Testis (tissue), 3 donors: ENCODE results near the gene C1RL. TPM values are rescaled to one million over a fixed set of nuclear protein-coding genes. Genes with fewer than 3 reads are reported as not detected.
"Not testable (repeated sequence)": the region's sequence is repeated elsewhere in the genome, so short reads cannot be mapped to it uniquely, and the experiment has no call there.

ENCODE experiments used
- DNase-seq: peaks from one replicate; pipeline ENCODE4 v3.0.0-alpha.2; 2019
- H3K27ac ChIP-seq, 2 donors: fragments of 200-600 bp; sonication (generic); one replicate each; pipeline ENCODE4 v1.5.1; 2019
- H3K27me3 ChIP-seq: fragments of 200-600 bp; sonication (generic); one replicate; pipeline ENCODE4 v1.5.1; 2019
- H3K36me3 ChIP-seq: fragments of 200-600 bp; sonication (generic); one replicate; pipeline ENCODE4 v1.5.1; 2017; ENCODE audit warnings: low read depth; ENCODE audit errors: missing control alignments
- H3K4me1 ChIP-seq: fragments of 200-600 bp; sonication (generic); one replicate; pipeline ENCODE4 v1.5.1; 2019
- H3K4me3 ChIP-seq, 2 donors: fragments of 200-600 bp; sonication (generic); one replicate each; pipeline ENCODE4 v1.5.1; 2017 to 2019
- H3K9me3 ChIP-seq: fragments of 200-600 bp; sonication (generic); one replicate; pipeline ENCODE4 v1.5.1; 2017
- CTCF ChIP-seq, 3 experiments: fragments of 450-650 bp in 2 of 3; fragments of 200-600 bp in 1 of 3; sonication (generic) in 1 of 3; IDR thresholded peaks; one replicate each; pipeline ENCODE4 v1.5.1; 2016 to 2019; ENCODE audit warnings: antibody characterized with exemption in 3 of 3, mild to moderate bottlenecking in 2 of 3, moderate library complexity in 1 of 3
- POLR2A ChIP-seq: fragments of 450-650 bp; IDR thresholded peaks from one replicate; pipeline ENCODE4 v1.6.1; 2017; ENCODE audit warnings: antibody characterized with exemption, mild to moderate bottlenecking, moderate library complexity
- WGBS, 2 donors: methylation state at CpG; one replicate each; pipeline ENCODE4 v1.1.5; 2018; 5-methylcytosine and 5-hydroxymethylcytosine counted together
- intact Hi-C: fragments of 100-400 bp; cut with DNase I; formaldehyde crosslinking; loops from one replicate; pipeline ENCODE4 v1.15.1; 2023; ENCODE audit warnings: low total_unique reads
- polyA plus RNA-seq: library from polyadenylated mRNA; stranded (reverse); fragments of 350-450 nt; fragmentation: Illumina TruSeq; extraction: RNeasy Lipid Tissue Mini Kit (QIAGEN cat#74804); gene quantifications from one replicate; pipeline ENCODE4 v1.2.3, GENCODE V29; 2014; ENCODE audit warnings: low read depth, low replicate concordance; ENCODE audit not compliant: insufficient read depth
- total RNA-seq, 2 donors: library from RNA; depleted of rRNA; stranded (reverse); fragments of >200 nt; gene quantifications; one replicate each; pipeline ENCODE4 v1.2.3, GENCODE V29; 2016

C1RL gene
- total and polyA plus RNA-seq, 3 donors from 2014 or later = 19.8 to 31.8 (median 23.9) TPM

GRCh38 chr12:7058850-7059395 is 50.1 kb downstream of the C1RL start:
- H3K27ac ChIP-seq = no peak overlapping the region
- TF ChIP-seq POLR2A (no peak), CTCF (IDR thresholded peaks at IDR 0.05) (no peak)
- DNase-seq = no peak

GRCh38 chr12:7058163-7058845 is 50.7 kb downstream of the C1RL start:
- Histone ChIP-seq H3K36me3 (no peaks in the 10 kb centered on the region), H3K27ac (no peak overlapping the region), H3K4me1 (peaks cover 11% of the 10 kb centered on the region), H3K9me3 (no peaks in the 10 kb centered on the region), H3K27me3 (no peaks in the 10 kb centered on the region), H3K4me3 (no peak overlapping the region)
- no peak for DNase-seq
- 81 to 83% methylated on average over 3 of the region's 3 CpGs for WGBS, 2 donors
- intact Hi-C loops = no loop called here
- TF ChIP-seq CTCF (IDR thresholded peaks at IDR 0.05) (no peak), POLR2A (no peak)

More at GRCh38 chr12:7058850-7059395, 50.1 kb downstream of the C1RL start:
- H3K4me1 ChIP-seq = peaks cover 11% of the 10 kb centered on the region
- H3K4me3 ChIP-seq = no peak overlapping the region
- H3K36me3 ChIP-seq = no peaks in the 10 kb centered on the region
- 88 to 93% methylated on average over 9 of the region's 9 CpGs for whole genome bisulfite sequencing, 2 donors
- intact Hi-C loops = no loop called here
- no peaks in the 10 kb centered on the region for H3K9me3 ChIP-seq
- H3K27me3 ChIP-seq = no peaks in the 10 kb centered on the region

- H3K4me1 ChIP-seq, H3K4me3 ChIP-seq, intact Hi-C loops, H3K36me3 ChIP-seq, DNase-seq, H3K27me3 ChIP-seq, H3K27ac ChIP-seq, H3K9me3 ChIP-seq: not testable (repeated sequence)
- 81 to 91% methylated on average over 2 of the region's 2 CpGs for WGBS, 2 donors
These were observed 53.3 kb downstream of the C1RL start for GRCh38 chr12:7055736-7056135.

GRCh38 chr12:7054925-7055324 is 54.1 kb downstream of the C1RL start:
- H3K4me3 ChIP-seq = no peak overlapping the region
- no peak for DNase-seq
- TF ChIP-seq POLR2A (no peak), CTCF (IDR thresholded peaks at IDR 0.05) (no peak)
- no peaks in the 10 kb centered on the region for H3K9me3 ChIP-seq
- WGBS, 2 donors = 91 to 99% methylated on average over 4 of the region's 4 CpGs
- H3K27me3 ChIP-seq = no peaks in the 10 kb centered on the region
- H3K27ac ChIP-seq = no peak overlapping the region
- H3K36me3 ChIP-seq = no peaks in the 10 kb centered on the region
- intact Hi-C loops = no loop called here
- H3K4me1 ChIP-seq = peaks cover 3% of the 10 kb centered on the region

GRCh38 chr12:7049973-7050372 is 59.0 kb downstream of the C1RL start:
- H3K27me3 ChIP-seq, DNase-seq, H3K9me3 ChIP-seq, H3K36me3 ChIP-seq, intact Hi-C loops, H3K4me3 ChIP-seq, H3K27ac ChIP-seq, H3K4me1 ChIP-seq: not testable (repeated sequence)
- WGBS, 2 donors = 94 to 95% methylated on average over 3 of the region's 3 CpGs

GRCh38 chr12:7049445-7049951 is 59.5 kb downstream of the C1RL start:
- H3K9me3 ChIP-seq, H3K27me3 ChIP-seq, H3K4me1 ChIP-seq, intact Hi-C loops, H3K4me3 ChIP-seq, H3K27ac ChIP-seq, H3K36me3 ChIP-seq, DNase-seq: not testable (repeated sequence)
- 92 to 93% methylated on average over 10 of the region's 10 CpGs for WGBS, 2 donors
